ENCODE results near the gene ACTN4. TPM values are rescaled to one million over a fixed set of nuclear protein-coding genes. Genes with fewer than 3 reads are reported as not detected.

ACTN4 gene
- total and polyA plus RNA-seq, 2 of the 4 experiments (the other 2 are of a cell fraction): 541 to 659 TPM

GRCh38 chr19:38632476-38633213 lies 14.8 kb upstream of the ACTN4 start:
- H3K9me3 ChIP-seq (ENCODE audit: control insufficient read depth, insufficient read depth, low read length): no peaks in the 10 kb centered on the region
- H4K5ac ChIP-seq (ENCODE audit: low read depth, low read length): no peak overlapping the region
- H2AK5ac ChIP-seq (ENCODE audit: low read depth, low read length): no peak overlapping the region
- intact Hi-C loops (cut with micrococcal nuclease) (loop anchor here (10.0 kb wide), 1 partner anchor 398 kb away; no protein-coding TSS in a partner anchor), dilution Hi-C loops (cut with HindIII; ENCODE audit: low sequenced_read_pairs, unreplicated experiment) (no loop called here), in situ Hi-C loops (cut with MboI; ENCODE audit: low sequenced_read_pairs) (loop anchor here (25.0 kb wide), 1 partner anchor 395 kb away; no protein-coding TSS in a partner anchor)
- no peaks in the 10 kb centered on the region for H3K27me3 ChIP-seq (ENCODE audit: control insufficient read depth, insufficient read depth, low read length)
- no peak overlapping the region for H4K8ac ChIP-seq (ENCODE audit: low read depth in 2 of 2, low read length in 2 of 2)
- no peak overlapping the region for H3K27ac ChIP-seq (ENCODE audit: insufficient read depth, low read length)
- no peak overlapping the region for H3K4me2 ChIP-seq (ENCODE audit: low read depth, low read length)
- no peaks in the 10 kb centered on the region for H3K4me1 ChIP-seq (ENCODE audit: control insufficient read depth, insufficient read depth, low read length)
- peaks cover 2% of the 10 kb centered on the region; the same call in 1 of the 2 replicates for H4K20me1 ChIP-seq (ENCODE audit: insufficient read depth, low read length)
- H2BK15ac ChIP-seq (ENCODE audit: low read depth, low read length): no peak overlapping the region
- no peak overlapping the region for H2AFZ ChIP-seq (replicated peaks; ENCODE audit: low read length, poor library complexity)
- peaks cover 19 to 24% of the 10 kb centered on the region in 2 experiments for H3K79me1 ChIP-seq (ENCODE audit: low read depth in 1 of 2, low read length in 2 of 2)
- ChIA-PET POLR2A (ENCODE audit: unreplicated experiment) (interaction anchor here (0.7 kb wide), 1 partner anchor 11 kb away, joined by 11 read pairs; no protein-coding TSS in a partner anchor), CTCF (no interaction called here)
- WGBS, 2 experiments (ENCODE audit: extremely low coverage in 2 of 2, insufficient read length in 1 of 2): 95% methylated on average over 2 of the region's 16 CpGs; no CpG with 5 or more reads in 1 of the 2 experiments
- no peak for TF ChIP-seq CEBPB (IDR thresholded peaks at IDR 0.05; ENCODE audit: low read depth, low read length)
- TF ChIP-seq RCOR1 (IDR thresholded peaks at IDR 0.05; ENCODE audit: insufficient replicate concordance, low read length): no peak
- TF ChIP-seq POLR2A (IDR thresholded peaks at IDR 0.05; ENCODE audit: low read depth, low read length): no peak
- no peak for TF ChIP-seq FOS (IDR thresholded peaks at IDR 0.05; ENCODE audit: low read depth, low read length)
- TF ChIP-seq MAZ (IDR thresholded peaks at IDR 0.05; ENCODE audit: borderline replicate concordance, low read depth, low read length): no peak
- TF ChIP-seq RAD21 (IDR thresholded peaks at IDR 0.05; ENCODE audit: low read length): no peak
- no peak for TF ChIP-seq NFE2L2 (IDR thresholded peaks at IDR 0.05; ENCODE audit: low read depth, low read length)
- TF ChIP-seq, protein P1, sequence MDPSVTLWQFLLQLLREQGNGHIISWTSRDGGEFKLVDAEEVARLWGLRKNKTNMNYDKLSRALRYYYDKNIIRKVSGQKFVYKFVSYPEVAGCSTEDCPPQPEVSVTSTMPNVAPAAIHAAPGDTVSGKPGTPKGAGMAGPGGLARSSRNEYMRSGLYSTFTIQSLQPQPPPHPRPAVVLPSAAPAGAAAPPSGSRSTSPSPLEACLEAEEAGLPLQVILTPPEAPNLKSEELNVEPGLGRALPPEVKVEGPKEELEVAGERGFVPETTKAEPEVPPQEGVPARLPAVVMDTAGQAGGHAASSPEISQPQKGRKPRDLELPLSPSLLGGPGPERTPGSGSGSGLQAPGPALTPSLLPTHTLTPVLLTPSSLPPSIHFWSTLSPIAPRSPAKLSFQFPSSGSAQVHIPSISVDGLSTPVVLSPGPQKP (IDR thresholded peaks at IDR 0.05; ENCODE audit: borderline replicate concordance, low read depth, low read length): no peak
- TF ChIP-seq RFX5 (IDR thresholded peaks at IDR 0.05; ENCODE audit: low read depth, low read length): no peak
- no peak for TF ChIP-seq BHLHE40 (IDR thresholded peaks at IDR 0.05; ENCODE audit: low read depth, low read length)
- no peak overlapping the region for H2AK9ac ChIP-seq (replicated peaks; ENCODE audit: low read depth, low read length, poor library complexity)
- H3K18ac ChIP-seq (ENCODE audit: low read depth, low read length): no peak overlapping the region
- H4K91ac ChIP-seq (ENCODE audit: insufficient read depth, low read depth, low read length): no peak overlapping the region
- ATAC-seq (ENCODE audit: low read depth) (no peak), DNase-seq (no peak)
- H3K4me3 ChIP-seq (ENCODE audit: insufficient read depth, low read depth, low read length): no peak overlapping the region
- H3K9ac ChIP-seq (ENCODE audit: low read depth, low read length): no peak overlapping the region
- H3K36me3 ChIP-seq (ENCODE audit: control insufficient read depth, insufficient read depth, low read length): peaks cover 32% of the 10 kb centered on the region
- H3K9me1 ChIP-seq (ENCODE audit: insufficient read depth, low read length): 0 out of 2 replicates have a peak, but pooled peaks cover 3% of the 10 kb centered on the region
- no peak overlapping the region for H3K4ac ChIP-seq (ENCODE audit: low read depth, low read length)
- no peak overlapping the region for H3K14ac ChIP-seq (replicated peaks; ENCODE audit: low read depth, low read length)
- H2BK20ac ChIP-seq (ENCODE audit: low read depth, low read length): no peak overlapping the region
- BruUV-seq (replicated peaks): no TSS peak
- no peak overlapping the region for H2BK5ac ChIP-seq (ENCODE audit: low read depth, low read length, poor library complexity, severe bottlenecking)
- no peak overlapping the region for H3K56ac ChIP-seq (ENCODE audit: extremely low read depth, insufficient read depth, low read length)
- no peak overlapping the region for H2BK120ac ChIP-seq (ENCODE audit: low read depth, low read length)
- no peak overlapping the region for H3K23ac ChIP-seq (ENCODE audit: low read depth, low read length)

Data from IMR-90 (cell line).